Measurements from ENCODE around the gene AKR1C8. TPM values are rescaled to one million over a fixed set of nuclear protein-coding genes. Genes with fewer than 3 reads are reported as not detected.

The AKR1C8 gene
- total RNA-seq, 2 donors from 2014 or later, result not detected

DNA sequence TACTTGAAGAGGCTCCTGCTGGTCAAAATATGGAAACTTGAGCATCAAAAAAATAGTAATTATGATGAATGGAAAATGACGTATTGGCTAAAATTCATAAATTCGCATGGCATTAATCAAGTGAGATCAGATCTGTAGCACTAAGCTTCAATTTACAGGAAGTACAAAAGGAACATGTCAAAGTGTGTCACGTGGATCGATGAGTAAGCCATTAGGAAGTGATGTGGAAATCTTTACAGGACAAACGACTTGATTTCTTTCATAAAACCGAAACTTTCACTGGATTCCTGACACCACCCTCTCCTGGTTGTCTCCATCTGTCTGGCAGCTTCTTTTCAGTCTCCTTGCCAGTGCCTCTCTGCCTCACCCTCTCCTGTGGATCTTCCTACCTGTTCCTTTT lies 25.8 kb downstream of the AKR1C8 start:
- Histone ChIP-seq H3K27ac (no peak overlapping the region), H3K9ac (ENCODE audit: low read depth in 2 of 2, low read length in 2 of 2) (no peak overlapping the region), H3K36me3 (no peaks in the 10 kb centered on the region), H3K4me3 (no peak overlapping the region), H3K4me1 (no peaks in the 10 kb centered on the region), H3K9me3 (no peaks in the 10 kb centered on the region), H3K27me3 (no peaks in the 10 kb centered on the region)
- intact Hi-C loops (cut with DNase I), result no loop called here
- no peak for DNase-seq
- TF ChIP-seq, protein P1, sequence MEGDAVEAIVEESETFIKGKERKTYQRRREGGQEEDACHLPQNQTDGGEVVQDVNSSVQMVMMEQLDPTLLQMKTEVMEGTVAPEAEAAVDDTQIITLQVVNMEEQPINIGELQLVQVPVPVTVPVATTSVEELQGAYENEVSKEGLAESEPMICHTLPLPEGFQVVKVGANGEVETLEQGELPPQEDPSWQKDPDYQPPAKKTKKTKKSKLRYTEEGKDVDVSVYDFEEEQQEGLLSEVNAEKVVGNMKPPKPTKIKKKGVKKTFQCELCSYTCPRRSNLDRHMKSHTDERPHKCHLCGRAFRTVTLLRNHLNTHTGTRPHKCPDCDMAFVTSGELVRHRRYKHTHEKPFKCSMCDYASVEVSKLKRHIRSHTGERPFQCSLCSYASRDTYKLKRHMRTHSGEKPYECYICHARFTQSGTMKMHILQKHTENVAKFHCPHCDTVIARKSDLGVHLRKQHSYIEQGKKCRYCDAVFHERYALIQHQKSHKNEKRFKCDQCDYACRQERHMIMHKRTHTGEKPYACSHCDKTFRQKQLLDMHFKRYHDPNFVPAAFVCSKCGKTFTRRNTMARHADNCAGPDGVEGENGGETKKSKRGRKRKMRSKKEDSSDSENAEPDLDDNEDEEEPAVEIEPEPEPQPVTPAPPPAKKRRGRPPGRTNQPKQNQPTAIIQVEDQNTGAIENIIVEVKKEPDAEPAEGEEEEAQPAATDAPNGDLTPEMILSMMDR (IDR thresholded peaks at IDR 0.05), result no peak

DNA sequence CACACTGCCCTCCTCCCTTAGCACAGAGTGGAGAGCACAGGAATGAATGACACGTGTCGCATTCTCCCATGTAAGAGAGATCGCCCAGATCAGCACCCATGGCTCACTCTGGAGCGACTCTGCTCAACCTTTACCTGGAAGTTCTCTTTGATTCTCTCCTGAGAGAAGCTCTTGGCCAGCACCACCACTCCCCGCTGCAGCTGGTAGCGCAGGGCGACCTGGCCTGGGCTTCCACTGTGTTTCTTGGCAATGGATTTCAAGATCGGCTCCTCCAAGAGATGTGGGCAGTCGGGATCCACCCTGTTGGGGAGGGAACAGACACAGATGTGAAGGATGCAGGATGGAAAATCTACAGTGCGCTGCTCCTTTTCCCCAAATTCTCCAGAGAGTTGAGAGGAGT lies 27.4 kb downstream of the AKR1C8 start:
- H3K36me3 ChIP-seq, result no peaks in the 10 kb centered on the region
- no peaks in the 10 kb centered on the region for H3K27me3 ChIP-seq
- DNase-seq, result no peak
- H3K9ac ChIP-seq (ENCODE audit: low read depth in 2 of 2, low read length in 2 of 2), result no peak overlapping the region
- H3K27ac ChIP-seq, result no peak overlapping the region
- H3K4me1 ChIP-seq, result no peaks in the 10 kb centered on the region
- TF ChIP-seq, protein P1 (IDR thresholded peaks at IDR 0.05), result no peak
- H3K4me3 ChIP-seq, result no peak overlapping the region
- H3K9me3 ChIP-seq, result no peaks in the 10 kb centered on the region
- intact Hi-C loops (cut with DNase I), result no loop called here

DNA sequence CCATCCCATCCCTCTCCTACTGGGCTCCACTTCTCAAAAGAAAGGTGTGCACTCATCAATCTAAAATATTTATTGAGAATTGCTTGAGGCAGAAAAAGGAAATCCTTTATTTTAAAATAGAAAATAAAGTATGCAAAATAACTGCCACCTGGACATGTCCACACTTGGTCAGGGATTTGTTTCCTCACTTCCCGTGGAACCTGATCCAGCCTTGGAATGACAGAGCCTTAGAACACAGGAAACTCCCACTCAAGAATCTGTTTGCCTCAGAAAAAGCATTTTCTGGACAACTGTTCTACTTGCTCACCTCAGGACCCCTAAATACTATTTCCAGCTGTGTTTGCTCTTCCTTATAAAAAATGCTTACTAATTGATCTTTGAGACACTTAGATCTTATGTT lies 29.0 kb downstream of the AKR1C8 start:
- H3K9me3 ChIP-seq, result no peaks in the 10 kb centered on the region
- no peaks in the 10 kb centered on the region for H3K36me3 ChIP-seq
- TF ChIP-seq, protein P1 (IDR thresholded peaks at IDR 0.05), result no peak
- intact Hi-C loops (cut with DNase I), result no loop called here
- no peak overlapping the region for H3K27ac ChIP-seq
- no peaks in the 10 kb centered on the region for H3K27me3 ChIP-seq
- no peak overlapping the region for H3K4me3 ChIP-seq
- no peak for DNase-seq
- no peaks in the 10 kb centered on the region for H3K4me1 ChIP-seq
- no peak overlapping the region for H3K9ac ChIP-seq (ENCODE audit: low read depth in 2 of 2, low read length in 2 of 2)

DNA sequence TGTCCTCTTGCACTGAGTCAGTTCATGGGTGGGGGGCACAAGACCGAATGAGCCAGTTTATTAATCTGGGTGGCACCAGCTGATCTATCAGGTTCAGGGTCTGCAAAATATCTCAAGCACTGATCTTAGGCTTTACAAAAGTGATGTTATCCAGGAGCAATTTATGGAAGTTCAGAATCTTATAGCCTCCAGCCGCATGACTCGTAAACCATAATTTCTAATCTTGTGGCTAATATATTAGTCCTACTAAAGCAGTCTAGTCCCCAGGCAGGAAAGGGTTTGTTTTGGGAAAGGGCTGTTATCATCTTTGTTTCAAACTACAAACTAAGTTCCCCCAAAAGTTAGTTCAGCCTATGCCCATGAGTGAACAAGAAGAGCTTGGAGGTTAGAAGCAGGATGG lies 33.9 kb downstream of the AKR1C8 start:
- no peak overlapping the region for H3K27ac ChIP-seq
- no peaks in the 10 kb centered on the region for H3K9me3 ChIP-seq
- no peaks in the 10 kb centered on the region for H3K36me3 ChIP-seq
- H3K4me3 ChIP-seq, result no peak overlapping the region
- H3K4me1 ChIP-seq, result no peaks in the 10 kb centered on the region
- intact Hi-C loops (cut with DNase I), result no loop called here
- DNase-seq, result no peak
- H3K9ac ChIP-seq (ENCODE audit: low read depth in 2 of 2, low read length in 2 of 2), result no peak overlapping the region
- H3K27me3 ChIP-seq, result no peaks in the 10 kb centered on the region
- TF ChIP-seq, protein P1 (IDR thresholded peaks at IDR 0.05), result no peak

DNA sequence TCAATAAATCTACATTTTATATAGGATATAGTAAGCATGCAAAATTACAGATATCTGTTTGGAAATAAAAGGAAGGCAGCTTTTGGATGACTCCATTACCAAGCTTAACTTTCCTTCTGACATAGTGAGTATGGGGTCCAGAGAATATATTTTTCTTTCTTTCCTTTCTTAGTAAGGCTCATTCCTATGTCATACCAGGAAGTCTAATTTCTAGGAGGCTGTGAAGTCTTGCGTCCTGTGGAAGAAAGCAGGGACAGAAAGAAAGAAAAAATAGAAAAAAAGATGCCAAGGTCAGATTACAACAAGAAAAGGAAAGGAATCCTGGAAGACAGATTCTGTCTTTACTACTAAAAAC lies 36.3 kb downstream of the AKR1C8 start:
- H3K27ac ChIP-seq, result peak overlapping the region; percentile 79
- H3K4me3 ChIP-seq, result no peak overlapping the region
- H3K4me1 ChIP-seq, result no peaks in the 10 kb centered on the region
- intact Hi-C loops (cut with DNase I), result no loop called here
- DNase-seq, result no peak
- no peaks in the 10 kb centered on the region for H3K9me3 ChIP-seq
- H3K36me3 ChIP-seq, result no peaks in the 10 kb centered on the region
- H3K27me3 ChIP-seq, result no peaks in the 10 kb centered on the region
- H3K9ac ChIP-seq (ENCODE audit: low read depth in 2 of 2, low read length in 2 of 2), result no peak overlapping the region
- TF ChIP-seq, protein P1 (IDR thresholded peaks at IDR 0.05), result no peak
